ENCODE data around the gene ERN1. TPM values are rescaled to one million over a fixed set of nuclear protein-coding genes. Genes with fewer than 3 reads are reported as not detected.
A peak's percentile ranks its signal among the peaks of the same experiment; 100 is the strongest.
"Not testable (repeated sequence)": the region's sequence is repeated elsewhere in the genome, so short reads cannot be mapped to it uniquely, and the experiment has no call there.

ERN1 gene
- total and polyA plus RNA-seq, 7 donors, result 1.2 to 9.4 (median 7.4) TPM

DNA sequence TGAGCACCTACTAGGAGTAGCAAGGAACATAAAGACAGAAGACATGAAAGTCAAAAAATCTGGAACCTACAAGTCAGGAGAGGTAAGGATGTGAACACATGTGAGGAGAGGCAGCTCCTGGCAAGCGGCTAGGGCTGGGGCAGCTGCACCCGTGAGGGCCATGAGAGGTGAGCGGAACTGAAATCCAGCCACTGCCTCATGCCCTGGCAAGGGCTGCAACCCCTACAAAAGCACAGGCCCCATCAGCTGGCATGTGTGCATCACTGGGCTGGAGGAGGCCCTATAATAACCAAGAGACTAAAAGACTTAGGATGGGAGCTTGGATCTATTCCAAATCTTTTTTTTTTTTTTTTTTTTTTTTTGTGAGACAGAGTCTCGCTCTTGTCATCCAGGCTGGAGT is 40.3 kb upstream of the ERN1 start:
- H3K4me1 ChIP-seq, result no peaks in the 10 kb centered on the region
- H3K9me3 ChIP-seq, result no peaks in the 10 kb centered on the region
- no peaks in the 10 kb centered on the region for H3K27me3 ChIP-seq
- no peak for DNase-seq
- peak overlapping the region in 1 of 4 donors; percentile 8 for H3K27ac ChIP-seq
- TF ChIP-seq POLR2A (IDR thresholded peaks at IDR 0.05) (no peak), POLR2AphosphoS5 (IDR thresholded peaks at IDR 0.05) (no peak), EP300 (IDR thresholded peaks at IDR 0.05) (no peak)
- TF ChIP-seq, protein P1, sequence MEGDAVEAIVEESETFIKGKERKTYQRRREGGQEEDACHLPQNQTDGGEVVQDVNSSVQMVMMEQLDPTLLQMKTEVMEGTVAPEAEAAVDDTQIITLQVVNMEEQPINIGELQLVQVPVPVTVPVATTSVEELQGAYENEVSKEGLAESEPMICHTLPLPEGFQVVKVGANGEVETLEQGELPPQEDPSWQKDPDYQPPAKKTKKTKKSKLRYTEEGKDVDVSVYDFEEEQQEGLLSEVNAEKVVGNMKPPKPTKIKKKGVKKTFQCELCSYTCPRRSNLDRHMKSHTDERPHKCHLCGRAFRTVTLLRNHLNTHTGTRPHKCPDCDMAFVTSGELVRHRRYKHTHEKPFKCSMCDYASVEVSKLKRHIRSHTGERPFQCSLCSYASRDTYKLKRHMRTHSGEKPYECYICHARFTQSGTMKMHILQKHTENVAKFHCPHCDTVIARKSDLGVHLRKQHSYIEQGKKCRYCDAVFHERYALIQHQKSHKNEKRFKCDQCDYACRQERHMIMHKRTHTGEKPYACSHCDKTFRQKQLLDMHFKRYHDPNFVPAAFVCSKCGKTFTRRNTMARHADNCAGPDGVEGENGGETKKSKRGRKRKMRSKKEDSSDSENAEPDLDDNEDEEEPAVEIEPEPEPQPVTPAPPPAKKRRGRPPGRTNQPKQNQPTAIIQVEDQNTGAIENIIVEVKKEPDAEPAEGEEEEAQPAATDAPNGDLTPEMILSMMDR (IDR thresholded peaks at IDR 0.05), result no peak
- no peak overlapping the region for H3K4me3 ChIP-seq
- peaks cover 0 to 54% (median 4%) of the 10 kb centered on the region in 4 donors for H3K36me3 ChIP-seq
- WGBS, 2 donors, result 96 to 100% methylated on average over 4 of the region's 4 CpGs
- intact Hi-C loops (cut with DNase I), result no loop called here

DNA sequence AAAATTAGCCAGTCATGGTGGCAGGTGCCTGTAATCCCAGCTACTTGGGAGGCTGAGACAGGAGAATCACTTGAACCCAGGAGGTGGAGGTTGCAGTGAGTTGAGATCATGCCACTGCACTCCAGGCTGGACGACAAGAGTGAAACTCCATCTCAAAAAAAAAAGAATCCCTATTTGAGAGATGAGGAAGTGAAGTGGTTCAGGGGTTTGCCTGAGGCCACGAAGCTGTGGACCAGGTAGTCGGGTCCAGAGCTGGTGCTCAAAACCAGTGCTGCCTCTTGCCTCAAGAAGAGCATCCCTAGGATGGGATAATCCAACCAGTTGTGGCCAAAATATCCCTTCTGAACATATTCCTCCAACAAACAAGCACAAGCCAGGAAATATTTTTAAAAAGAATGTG is 37.7 kb upstream of the ERN1 start:
- H3K4me1 ChIP-seq; H3K4me3 ChIP-seq; intact Hi-C loops (cut with DNase I); H3K27ac ChIP-seq; H3K27me3 ChIP-seq; H3K9me3 ChIP-seq; DNase-seq: not testable (repeated sequence)
- H3K36me3 ChIP-seq, result peaks cover 0 to 40% (median 4%) of the 10 kb centered on the region in 4 donors
- 88 to 91% methylated on average over 3 of the region's 3 CpGs for WGBS, 2 donors

DNA sequence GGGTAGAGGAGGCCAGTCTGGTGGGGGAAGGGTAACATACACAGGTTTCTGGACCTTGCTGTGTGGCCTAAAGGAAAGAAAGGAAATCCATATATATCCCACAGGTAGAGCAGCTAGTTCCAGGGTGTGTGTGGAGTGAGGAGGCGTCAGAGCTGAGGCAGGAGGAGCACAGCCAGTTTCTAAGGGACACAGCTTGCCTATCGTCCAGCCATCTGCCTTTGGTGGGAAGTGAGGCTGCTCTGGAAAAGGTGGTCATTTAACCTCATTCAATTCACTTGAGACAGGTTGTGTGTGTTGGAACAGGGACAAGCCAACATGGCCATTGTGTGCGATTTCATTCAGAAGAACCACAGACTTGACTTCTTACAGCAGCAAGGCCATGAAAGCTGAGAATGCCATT is 36.9 kb upstream of the ERN1 start:
- Histone ChIP-seq H3K4me1 (no peaks in the 10 kb centered on the region), H3K27ac (no peak overlapping the region), H3K4me3 (no peak overlapping the region), H3K9me3 (no peaks in the 10 kb centered on the region), H3K27me3 (no peaks in the 10 kb centered on the region), H3K36me3 (peaks cover 0 to 40% (median 4%) of the 10 kb centered on the region in 4 donors)
- DNase-seq, result no peak
- no peak for TF ChIP-seq EP300 (IDR thresholded peaks at IDR 0.05)
- TF ChIP-seq, protein P1 (IDR thresholded peaks at IDR 0.05), result no peak
- TF ChIP-seq POLR2A (IDR thresholded peaks at IDR 0.05), result no peak
- no peak for TF ChIP-seq POLR2AphosphoS5 (IDR thresholded peaks at IDR 0.05)
- WGBS, 2 donors, result 94 to 97% methylated on average over 3 of the region's 3 CpGs
- intact Hi-C loops (cut with DNase I), result no loop called here

DNA sequence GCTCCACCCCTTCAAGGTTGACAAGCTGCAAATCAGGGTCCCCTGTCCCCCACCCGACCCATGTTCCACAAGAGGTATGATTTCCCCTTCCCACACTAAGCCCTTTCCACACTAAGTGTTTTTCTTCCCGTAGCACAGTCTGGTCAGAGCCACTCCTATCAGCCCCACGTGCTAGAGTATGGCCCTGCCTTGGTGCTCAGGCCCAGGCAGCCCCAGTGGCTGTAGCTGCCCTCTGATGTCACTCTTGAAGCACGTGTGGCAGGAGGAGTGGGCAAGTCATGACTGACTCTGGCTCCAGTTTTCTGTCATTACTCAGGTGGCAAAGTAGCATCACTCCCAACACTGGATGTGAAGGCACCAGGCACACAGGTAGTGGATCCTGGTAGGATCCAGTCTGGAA is 35.4 kb upstream of the ERN1 start:
- TF ChIP-seq, protein P1 (IDR thresholded peaks at IDR 0.05), result no peak
- no peak for TF ChIP-seq POLR2A (IDR thresholded peaks at IDR 0.05)
- TF ChIP-seq POLR2AphosphoS5 (IDR thresholded peaks at IDR 0.05), result no peak
- no peak for DNase-seq
- H3K27ac ChIP-seq, result no peak overlapping the region
- 95 to 96% methylated on average over 4 of the region's 4 CpGs for WGBS, 2 donors
- H3K4me3 ChIP-seq, result no peak overlapping the region
- peaks cover 0 to 40% (median 2%) of the 10 kb centered on the region in 4 donors for H3K36me3 ChIP-seq
- intact Hi-C loops (cut with DNase I), result no loop called here
- no peaks in the 10 kb centered on the region for H3K9me3 ChIP-seq
- H3K27me3 ChIP-seq, result no peaks in the 10 kb centered on the region
- H3K4me1 ChIP-seq, result no peaks in the 10 kb centered on the region

DNA sequence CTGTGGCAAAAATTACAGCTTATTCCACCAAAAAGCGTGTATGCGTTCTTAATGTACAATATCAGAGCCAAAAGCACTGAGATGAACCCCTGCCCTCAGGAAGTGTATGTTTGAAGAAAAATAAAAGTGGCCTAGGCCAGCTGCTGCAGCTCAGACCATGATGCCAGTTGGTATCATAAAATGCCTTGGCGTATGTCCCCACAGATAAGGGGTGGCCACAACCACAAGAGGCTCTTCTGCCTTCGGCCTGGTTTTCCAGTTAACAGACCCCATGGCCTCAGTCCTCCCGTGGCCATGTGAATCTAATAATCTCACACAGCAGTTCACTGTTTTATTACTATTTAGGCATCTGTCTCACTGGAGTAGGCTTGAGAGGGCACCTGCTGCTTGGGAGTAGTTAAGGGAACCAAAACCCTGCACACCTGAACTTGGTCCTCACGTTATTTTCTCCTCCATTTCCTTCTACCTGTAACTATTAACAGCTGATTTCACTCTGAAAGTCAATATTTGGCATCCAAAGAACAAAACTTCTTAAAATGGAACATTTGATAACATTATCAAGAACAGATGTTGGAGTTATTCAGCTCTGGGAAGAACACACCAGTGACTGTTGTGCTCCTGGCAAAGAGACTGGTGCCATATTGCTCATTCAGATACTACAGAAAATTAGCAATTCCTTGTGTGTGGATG is 34.8 kb upstream of the ERN1 start:
- Histone ChIP-seq H3K36me3 (peaks cover 0 to 36% (median 2%) of the 10 kb centered on the region in 4 donors), H3K4me3 (no peak overlapping the region), H3K27me3 (no peaks in the 10 kb centered on the region), H3K4me1 (no peaks in the 10 kb centered on the region), H3K27ac (no peak overlapping the region), H3K9me3 (no peaks in the 10 kb centered on the region)
- no peak for TF ChIP-seq EP300 (IDR thresholded peaks at IDR 0.05)
- no peak for TF ChIP-seq POLR2A (IDR thresholded peaks at IDR 0.05)
- TF ChIP-seq, protein P1 (IDR thresholded peaks at IDR 0.05), result no peak
- no peak for TF ChIP-seq POLR2AphosphoS5 (IDR thresholded peaks at IDR 0.05)
- intact Hi-C loops (cut with DNase I), result no loop called here
- no peak for DNase-seq
- 92 to 94% methylated on average over 6 of the region's 6 CpGs for WGBS, 2 donors
